HepG2 (cell line): ENCODE results near the gene ZFPM1. TPM values are rescaled to one million over a fixed set of nuclear protein-coding genes. Genes with fewer than 3 reads are reported as not detected.

Experiments
- AGO2 ChIP-seq: fragments of 200-400 bp; formaldehyde crosslinking; optimal IDR thresholded peaks from 2 replicates; pipeline ENCODE3; 2017; ENCODE audit warnings: mild to moderate bottlenecking, low read depth, low read length, moderate library complexity
- CC2D1A ChIP-seq: sonication (generic); formaldehyde crosslinking; IDR thresholded peaks from 2 replicates; pipeline ENCODE4 v1.8.1; 2023; ENCODE audit warnings: mild to moderate bottlenecking, missing genetic modification reagents
- EED ChIP-seq: sonication (generic); formaldehyde crosslinking; IDR thresholded peaks from 2 replicates; pipeline ENCODE4 v1.5.0; 2020; ENCODE audit warnings: mild to moderate bottlenecking, missing genetic modification reagents
- MTA1 ChIP-seq: sonication (generic); formaldehyde crosslinking; IDR thresholded peaks from 2 replicates; pipeline ENCODE4 v1.4.0; 2020; ENCODE audit warnings: missing genetic modification reagents, mild to moderate bottlenecking, borderline replicate concordance
- MTF1 ChIP-seq: sonication (generic); formaldehyde crosslinking; IDR thresholded peaks from 2 replicates; pipeline ENCODE4 v1.5.0; 2020; ENCODE audit warnings: missing genetic modification reagents
- ZNF343 ChIP-seq: sonication (generic); formaldehyde crosslinking; IDR thresholded peaks from 2 replicates; pipeline ENCODE4 v1.4.0; 2020; ENCODE audit warnings: mild to moderate bottlenecking, missing genetic modification reagents
- ZNF607 ChIP-seq: sonication (generic); formaldehyde crosslinking; IDR thresholded peaks from 2 replicates; pipeline ENCODE4 v1.5.1; 2020; ENCODE audit warnings: missing genetic modification reagents, mild to moderate bottlenecking, borderline replicate concordance
- polyA plus RNA-seq, 8 experiments: library from polyadenylated mRNA; depleted of rRNA in 3 of 8; stranded (reverse) in 7 of 8; unstranded in 1 of 8; fragments of >200 nt; fragmentation: Illumina TruSeq in 4 of 8; extraction: Trizol in 4 of 8; gene quantifications; 2 replicates each; pipeline versions ENCODE4 v1.2.1 to v1.2.3, GENCODE V29; 2011 to 2016; ENCODE audit warnings: low read depth in 4 of 8, missing spikeins in 1 of 8, mixed read lengths in 1 of 8; ENCODE audit not compliant: insufficient read depth in 1 of 8
- total RNA-seq, 5 experiments: library from RNA; depleted of rRNA; stranded (reverse); fragments of >200 nt; fragmentation: Illumina TruSeq; extraction: Trizol; gene quantifications; 2 replicates each; pipeline ENCODE4 v1.2.3, GENCODE V29; 2016; ENCODE audit warnings: low read depth in 1 of 5
- TF ChIP-seq, protein P1 (sequence below): sonication (generic); formaldehyde crosslinking; IDR thresholded peaks from 2 replicates; pipeline ENCODE4 v1.5.0; 2020; ENCODE audit warnings: mild to moderate bottlenecking, missing genetic modification reagents, moderate library complexity
- TF ChIP-seq, protein P2 (sequence below): sonication (generic); formaldehyde crosslinking; IDR thresholded peaks from 2 replicates; pipeline ENCODE4 v1.4.0; 2020; ENCODE audit warnings: missing genetic modification reagents
- TF ChIP-seq, protein P3 (sequence below): sonication (generic); formaldehyde crosslinking; IDR thresholded peaks from 2 replicates; pipeline ENCODE4 v1.5.1; 2020; ENCODE audit warnings: mild to moderate bottlenecking, missing genetic modification reagents, moderate library complexity

Gene ZFPM1
- total and polyA plus RNA-seq, 2 of the 13 experiments (the other 11 are each of a cell fraction or from before 2014, with no cell fraction given), result 1.3 to 3.8 TPM

DNA sequence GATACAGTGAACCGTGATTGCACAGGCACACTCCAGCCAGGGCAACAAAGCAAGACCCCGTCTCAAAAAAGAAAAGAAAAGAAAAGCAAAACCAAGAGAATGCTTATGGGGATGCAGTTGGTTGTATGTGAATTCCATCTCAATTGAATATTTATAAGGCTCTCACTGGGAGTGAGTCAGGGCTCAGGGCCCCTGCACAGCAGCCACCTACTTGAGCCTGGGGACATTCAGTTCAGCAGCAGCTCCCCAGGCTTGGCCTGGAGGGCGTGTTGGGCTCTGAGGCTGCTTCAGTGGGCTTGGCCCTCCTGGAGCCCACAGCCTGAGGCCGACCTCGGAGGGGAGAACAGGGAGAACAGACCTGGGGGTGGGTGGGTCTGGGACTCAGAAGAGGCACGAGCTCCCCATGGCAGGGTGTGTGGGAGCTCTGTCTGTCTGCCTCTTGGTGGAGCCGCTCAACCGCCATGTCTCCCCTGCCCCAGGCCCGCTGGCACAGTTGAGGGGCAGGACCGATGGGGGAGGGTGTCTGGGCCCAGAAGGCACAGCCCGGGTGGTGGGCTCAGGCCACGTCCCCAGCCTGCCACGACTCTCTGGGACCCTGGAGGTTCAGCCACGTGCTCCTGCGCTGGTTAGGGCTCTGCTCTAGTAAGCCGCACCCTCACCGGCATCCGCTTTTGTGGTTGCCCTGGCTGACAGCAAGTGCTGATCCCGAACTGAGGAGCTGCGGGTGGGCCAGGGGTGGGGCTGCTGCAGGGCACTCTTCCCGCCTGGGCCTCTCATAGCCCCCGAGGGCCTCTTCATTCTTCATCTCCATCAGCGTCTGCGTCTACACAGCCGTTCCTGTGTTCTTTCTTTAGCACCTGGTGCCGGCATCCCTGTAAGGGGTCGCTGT, 24.8 kb downstream of the ZFPM1 start (continued):
- TF ChIP-seq, protein P1, sequence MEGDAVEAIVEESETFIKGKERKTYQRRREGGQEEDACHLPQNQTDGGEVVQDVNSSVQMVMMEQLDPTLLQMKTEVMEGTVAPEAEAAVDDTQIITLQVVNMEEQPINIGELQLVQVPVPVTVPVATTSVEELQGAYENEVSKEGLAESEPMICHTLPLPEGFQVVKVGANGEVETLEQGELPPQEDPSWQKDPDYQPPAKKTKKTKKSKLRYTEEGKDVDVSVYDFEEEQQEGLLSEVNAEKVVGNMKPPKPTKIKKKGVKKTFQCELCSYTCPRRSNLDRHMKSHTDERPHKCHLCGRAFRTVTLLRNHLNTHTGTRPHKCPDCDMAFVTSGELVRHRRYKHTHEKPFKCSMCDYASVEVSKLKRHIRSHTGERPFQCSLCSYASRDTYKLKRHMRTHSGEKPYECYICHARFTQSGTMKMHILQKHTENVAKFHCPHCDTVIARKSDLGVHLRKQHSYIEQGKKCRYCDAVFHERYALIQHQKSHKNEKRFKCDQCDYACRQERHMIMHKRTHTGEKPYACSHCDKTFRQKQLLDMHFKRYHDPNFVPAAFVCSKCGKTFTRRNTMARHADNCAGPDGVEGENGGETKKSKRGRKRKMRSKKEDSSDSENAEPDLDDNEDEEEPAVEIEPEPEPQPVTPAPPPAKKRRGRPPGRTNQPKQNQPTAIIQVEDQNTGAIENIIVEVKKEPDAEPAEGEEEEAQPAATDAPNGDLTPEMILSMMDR (CRISPR knock-in tag), result 0 out of 2 replicates have a peak, but pooled peaks have one; percentile 15
- TF ChIP-seq, protein P2, sequence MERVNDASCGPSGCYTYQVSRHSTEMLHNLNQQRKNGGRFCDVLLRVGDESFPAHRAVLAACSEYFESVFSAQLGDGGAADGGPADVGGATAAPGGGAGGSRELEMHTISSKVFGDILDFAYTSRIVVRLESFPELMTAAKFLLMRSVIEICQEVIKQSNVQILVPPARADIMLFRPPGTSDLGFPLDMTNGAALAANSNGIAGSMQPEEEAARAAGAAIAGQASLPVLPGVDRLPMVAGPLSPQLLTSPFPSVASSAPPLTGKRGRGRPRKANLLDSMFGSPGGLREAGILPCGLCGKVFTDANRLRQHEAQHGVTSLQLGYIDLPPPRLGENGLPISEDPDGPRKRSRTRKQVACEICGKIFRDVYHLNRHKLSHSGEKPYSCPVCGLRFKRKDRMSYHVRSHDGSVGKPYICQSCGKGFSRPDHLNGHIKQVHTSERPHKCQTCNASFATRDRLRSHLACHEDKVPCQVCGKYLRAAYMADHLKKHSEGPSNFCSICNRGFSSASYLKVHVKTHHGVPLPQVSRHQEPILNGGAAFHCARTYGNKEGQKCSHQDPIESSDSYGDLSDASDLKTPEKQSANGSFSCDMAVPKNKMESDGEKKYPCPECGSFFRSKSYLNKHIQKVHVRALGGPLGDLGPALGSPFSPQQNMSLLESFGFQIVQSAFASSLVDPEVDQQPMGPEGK (CRISPR knock-in tag), result no peak
- peak; percentile 35 for TF ChIP-seq AGO2
- no peak for TF ChIP-seq CC2D1A (CRISPR knock-in tag)
- TF ChIP-seq, protein P3, sequence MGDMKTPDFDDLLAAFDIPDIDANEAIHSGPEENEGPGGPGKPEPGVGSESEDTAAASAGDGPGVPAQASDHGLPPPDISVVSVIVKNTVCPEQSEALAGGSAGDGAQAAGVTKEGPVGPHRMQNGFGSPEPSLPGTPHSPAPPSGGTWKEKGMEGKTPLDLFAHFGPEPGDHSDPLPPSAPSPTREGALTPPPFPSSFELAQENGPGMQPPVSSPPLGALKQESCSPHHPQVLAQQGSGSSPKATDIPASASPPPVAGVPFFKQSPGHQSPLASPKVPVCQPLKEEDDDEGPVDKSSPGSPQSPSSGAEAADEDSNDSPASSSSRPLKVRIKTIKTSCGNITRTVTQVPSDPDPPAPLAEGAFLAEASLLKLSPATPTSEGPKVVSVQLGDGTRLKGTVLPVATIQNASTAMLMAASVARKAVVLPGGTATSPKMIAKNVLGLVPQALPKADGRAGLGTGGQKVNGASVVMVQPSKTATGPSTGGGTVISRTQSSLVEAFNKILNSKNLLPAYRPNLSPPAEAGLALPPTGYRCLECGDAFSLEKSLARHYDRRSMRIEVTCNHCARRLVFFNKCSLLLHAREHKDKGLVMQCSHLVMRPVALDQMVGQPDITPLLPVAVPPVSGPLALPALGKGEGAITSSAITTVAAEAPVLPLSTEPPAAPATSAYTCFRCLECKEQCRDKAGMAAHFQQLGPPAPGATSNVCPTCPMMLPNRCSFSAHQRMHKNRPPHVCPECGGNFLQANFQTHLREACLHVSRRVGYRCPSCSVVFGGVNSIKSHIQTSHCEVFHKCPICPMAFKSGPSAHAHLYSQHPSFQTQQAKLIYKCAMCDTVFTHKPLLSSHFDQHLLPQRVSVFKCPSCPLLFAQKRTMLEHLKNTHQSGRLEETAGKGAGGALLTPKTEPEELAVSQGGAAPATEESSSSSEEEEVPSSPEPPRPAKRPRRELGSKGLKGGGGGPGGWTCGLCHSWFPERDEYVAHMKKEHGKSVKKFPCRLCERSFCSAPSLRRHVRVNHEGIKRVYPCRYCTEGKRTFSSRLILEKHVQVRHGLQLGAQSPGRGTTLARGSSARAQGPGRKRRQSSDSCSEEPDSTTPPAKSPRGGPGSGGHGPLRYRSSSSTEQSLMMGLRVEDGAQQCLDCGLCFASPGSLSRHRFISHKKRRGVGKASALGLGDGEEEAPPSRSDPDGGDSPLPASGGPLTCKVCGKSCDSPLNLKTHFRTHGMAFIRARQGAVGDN (CRISPR knock-in tag), result peak; percentile 10; the same call in 1 of the 2 replicates
- TF ChIP-seq ZNF343, result no peak
- no peak for TF ChIP-seq MTF1 (CRISPR knock-in tag)
- TF ChIP-seq MTA1 (CRISPR knock-in tag), result 0 out of 2 replicates have a peak, but pooled peaks have one; percentile 6
- TF ChIP-seq ZNF607, result no peak
- no peak for TF ChIP-seq EED (CRISPR knock-in tag)
